Activated T-helper 1 cell treated with anti-CD3 and anti-CD28 coated beads, Interleukin-12 subunit alpha, Interleukin-12 subunit beta, Interleukin-2, Interleukin-4 antibody, amounts not matched to agents 30 ng/mL and 10 ng/mL and 1 ng/mL, durations not matched to agents 14 hours and 24 hours and 36 hours (primary cell): Measurements from ENCODE around the gene MMRN1. TPM values are rescaled to one million over a fixed set of nuclear protein-coding genes. Genes with fewer than 3 reads are reported as not detected.

Source experiments
- DNase-seq: peaks from one replicate; pipeline ENCODE4 v3.0.0; 2021; ENCODE audit warnings: low spot score
- H3K27ac Mint-ChIP-seq: one replicate; pipeline ENCODE4 v1.8.0; 2021; ENCODE audit warnings: mild to moderate bottlenecking, mixed read lengths
- H3K27me3 Mint-ChIP-seq: one replicate; pipeline ENCODE4 v1.8.0; 2022; ENCODE audit warnings: mild to moderate bottlenecking, moderate library complexity, mixed read lengths; ENCODE audit not compliant: insufficient read depth
- H3K36me3 Mint-ChIP-seq: one replicate; pipeline ENCODE4 v1.8.0; 2021; ENCODE audit warnings: low read depth, mixed read lengths
- H3K4me1 Mint-ChIP-seq: one replicate; pipeline ENCODE4 v1.8.0; 2021; ENCODE audit warnings: low read depth, mixed read lengths
- H3K4me3 Mint-ChIP-seq: one replicate; pipeline ENCODE4 v1.8.0; 2021; ENCODE audit warnings: mild to moderate bottlenecking, moderate library complexity, mixed read lengths
- H3K9me3 Mint-ChIP-seq: one replicate; pipeline ENCODE4 v1.8.0; 2021; ENCODE audit warnings: mixed read lengths
- intact Hi-C: fragments of 100-400 bp; cut with micrococcal nuclease; formaldehyde crosslinking; loops from one replicate; pipeline ENCODE4 v1.15.1; 2024
- total RNA-seq: library from RNA; stranded (reverse); gene quantifications from 2 replicates; pipeline ENCODE4 v1.2.3, GENCODE V29; 2022

Gene MMRN1
- total RNA-seq, 1 donor from 2014 or later = not detected

GRCh38 chr4:89928838-89929237, 34.2 kb downstream of the MMRN1 start:
- no peak overlapping the region for H3K4me3 Mint-ChIP-seq
- intact Hi-C loops = no loop called here
- H3K27ac Mint-ChIP-seq = no peak overlapping the region
- no peaks in the 10 kb centered on the region for H3K9me3 Mint-ChIP-seq
- DNase-seq = no peak
- H3K36me3 Mint-ChIP-seq = no peaks in the 10 kb centered on the region
- H3K4me1 Mint-ChIP-seq = peaks cover 14% of the 10 kb centered on the region
- peaks cover 3% of the 10 kb centered on the region for H3K27me3 Mint-ChIP-seq

GRCh38 chr4:89929425-89930159, 34.9 kb downstream of the MMRN1 start:
- H3K4me1 Mint-ChIP-seq = peaks cover 14% of the 10 kb centered on the region
- no peak for DNase-seq
- no peaks in the 10 kb centered on the region for H3K9me3 Mint-ChIP-seq

GRCh38 chr4:89939546-89939945, 44.9 kb downstream of the MMRN1 start:
- H3K4me3 Mint-ChIP-seq = no peak overlapping the region
- no peaks in the 10 kb centered on the region for H3K4me1 Mint-ChIP-seq
- no peak overlapping the region for H3K27ac Mint-ChIP-seq
- no peaks in the 10 kb centered on the region for H3K9me3 Mint-ChIP-seq
- no peaks in the 10 kb centered on the region for H3K36me3 Mint-ChIP-seq
- no peaks in the 10 kb centered on the region for H3K27me3 Mint-ChIP-seq
- no peak for DNase-seq
- intact Hi-C loops = no loop called here

More at GRCh38 chr4:89929425-89930159, 34.9 kb downstream of the MMRN1 start:
- Mint-ChIP-seq H3K4me3 (no peak overlapping the region), H3K36me3 (no peaks in the 10 kb centered on the region), H3K27me3 (peaks cover 3% of the 10 kb centered on the region), H3K27ac (no peak overlapping the region)
- intact Hi-C loops = no loop called here

DNA sequence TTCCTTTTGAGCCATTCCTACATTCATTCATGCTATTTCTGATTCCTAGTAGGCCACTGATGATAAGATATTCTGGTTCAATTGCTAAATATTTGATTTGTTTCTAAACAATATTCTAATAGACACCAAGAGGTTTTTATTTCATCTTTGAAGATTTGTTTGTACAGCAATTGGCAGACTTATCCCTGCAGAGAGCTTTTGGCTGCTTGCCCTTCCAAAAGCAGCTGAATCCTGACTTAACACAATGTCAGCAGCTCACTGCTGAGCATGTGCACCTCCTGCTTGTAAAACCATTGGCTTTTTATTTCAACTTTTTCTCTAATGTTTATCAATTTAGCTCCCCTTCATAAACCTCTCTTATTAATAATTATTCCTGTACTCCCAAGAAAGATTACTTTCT, 45.3 kb downstream of the MMRN1 start:
- Mint-ChIP-seq H3K27me3 (no peaks in the 10 kb centered on the region), H3K9me3 (no peaks in the 10 kb centered on the region), H3K27ac (no peak overlapping the region), H3K4me3 (no peak overlapping the region), H3K36me3 (no peaks in the 10 kb centered on the region), H3K4me1 (no peaks in the 10 kb centered on the region)
- intact Hi-C loops = no loop called here
- DNase-seq = no peak

DNA sequence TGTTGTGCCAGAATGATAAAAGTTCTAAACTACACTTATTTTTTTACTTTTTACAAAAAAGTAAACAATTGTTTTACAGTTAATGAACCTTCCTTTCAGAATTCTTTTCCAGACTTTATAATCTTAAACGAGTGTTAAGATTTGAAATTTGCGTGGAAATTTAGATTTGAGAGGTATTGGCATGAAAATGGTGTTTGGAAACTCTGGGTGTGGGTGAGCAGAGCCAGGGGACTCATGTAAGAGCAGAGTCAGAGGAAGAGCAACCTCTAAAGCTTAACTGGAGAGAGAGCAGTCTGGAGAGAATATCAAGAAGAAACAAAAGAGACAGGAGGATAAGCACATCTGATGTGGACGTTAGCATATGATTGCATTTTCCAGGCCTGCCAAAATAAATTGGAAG, 48.2 kb downstream of the MMRN1 start:
- intact Hi-C loops = no loop called here
- Mint-ChIP-seq H3K27ac (no peak overlapping the region), H3K27me3 (no peaks in the 10 kb centered on the region), H3K36me3 (no peaks in the 10 kb centered on the region), H3K9me3 (no peaks in the 10 kb centered on the region), H3K4me1 (no peaks in the 10 kb centered on the region), H3K4me3 (no peak overlapping the region)
- DNase-seq = no peak

DNA sequence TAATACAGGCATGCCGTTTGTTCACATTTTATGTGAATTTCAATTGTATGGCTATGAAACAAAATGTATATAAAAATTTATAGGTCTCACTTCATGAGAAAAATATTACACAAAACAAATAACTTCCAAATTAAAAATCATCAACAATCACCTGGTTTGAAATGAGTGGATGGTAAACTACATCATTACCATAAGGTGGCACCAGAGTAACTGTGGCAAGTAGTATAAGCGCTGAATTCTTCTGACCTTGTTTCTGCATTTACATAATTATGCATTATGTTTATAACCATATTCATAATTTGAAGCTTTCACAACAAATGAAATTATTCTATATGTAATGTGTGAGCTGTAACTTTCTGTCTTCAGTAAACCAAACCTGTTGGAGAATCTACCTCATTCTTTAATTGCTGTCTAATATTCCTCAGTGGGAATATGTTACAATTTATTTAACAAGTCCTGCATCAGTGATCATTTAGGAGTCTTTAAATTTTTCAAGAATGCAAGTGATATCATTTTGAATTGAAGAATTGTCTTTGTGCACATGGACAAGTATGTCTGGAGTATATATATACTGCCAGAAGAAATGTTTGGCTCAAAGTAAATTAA, 55.2 kb downstream of the MMRN1 start:
- no peaks in the 10 kb centered on the region for H3K27me3 Mint-ChIP-seq

GRCh38 chr4:89952458-89952857, 57.8 kb downstream of the MMRN1 start:
- intact Hi-C loops = no loop called here

More for the DNA sequence above, 55.2 kb downstream of the MMRN1 start:
- Mint-ChIP-seq H3K4me1 (no peaks in the 10 kb centered on the region), H3K4me3 (no peak overlapping the region), H3K9me3 (no peaks in the 10 kb centered on the region), H3K27ac (no peak overlapping the region), H3K36me3 (no peaks in the 10 kb centered on the region)
- intact Hi-C loops = no loop called here
- DNase-seq = no peak

DNA sequence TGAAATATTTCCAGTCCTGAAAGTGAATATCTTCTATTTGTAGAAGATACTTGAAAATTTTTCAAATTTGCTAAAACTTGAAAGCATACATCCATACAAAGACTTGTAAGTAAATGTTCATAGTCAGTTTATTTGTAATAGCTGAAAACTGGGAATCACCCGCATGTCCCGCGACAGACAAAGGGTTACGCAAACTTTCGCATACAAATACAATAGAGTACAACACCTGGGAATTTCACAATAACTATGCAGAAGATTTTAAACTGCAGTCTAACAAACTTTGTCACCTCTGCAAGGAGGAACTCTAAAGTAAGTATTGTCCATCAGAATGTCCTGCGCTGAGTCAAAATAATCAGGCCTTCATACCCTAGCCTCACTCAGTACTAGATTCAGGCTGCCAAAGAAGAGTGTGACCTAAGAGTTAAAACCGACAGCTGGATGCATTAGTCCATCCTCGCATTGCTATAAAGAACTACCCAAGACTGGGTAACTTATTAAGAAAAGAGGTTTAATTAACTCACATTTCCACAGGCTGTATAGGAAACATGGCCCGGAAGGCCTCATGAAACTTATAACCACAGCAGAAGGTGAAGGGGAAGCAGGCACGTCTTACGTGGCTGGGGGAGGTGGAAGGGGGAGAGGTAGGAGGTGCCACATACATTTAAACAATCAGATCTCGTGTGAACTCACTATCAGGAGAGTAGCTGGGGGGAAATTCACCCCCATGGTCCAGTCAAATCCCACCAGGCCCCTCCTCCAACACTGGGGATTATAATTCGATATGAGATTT, 60.4 kb downstream of the MMRN1 start:
- DNase-seq = no peak

More at GRCh38 chr4:89952458-89952857, 57.8 kb downstream of the MMRN1 start:
- Mint-ChIP-seq H3K9me3 (no peaks in the 10 kb centered on the region), H3K4me1 (no peaks in the 10 kb centered on the region), H3K27ac (no peak overlapping the region), H3K36me3 (no peaks in the 10 kb centered on the region), H3K4me3 (no peak overlapping the region), H3K27me3 (no peaks in the 10 kb centered on the region)
- no peak for DNase-seq

GRCh38 chr4:89957046-89957926, 62.6 kb downstream of the MMRN1 start:
- no peak overlapping the region for H3K4me3 Mint-ChIP-seq

More for the DNA sequence above, 60.4 kb downstream of the MMRN1 start:
- Mint-ChIP-seq H3K9me3 (no peaks in the 10 kb centered on the region), H3K27ac (no peak overlapping the region), H3K27me3 (no peaks in the 10 kb centered on the region), H3K4me1 (no peaks in the 10 kb centered on the region), H3K36me3 (no peaks in the 10 kb centered on the region), H3K4me3 (no peak overlapping the region)
- intact Hi-C loops = no loop called here

GRCh38 chr4:89981789-89982334, 87.2 kb downstream of the MMRN1 start:
- no peaks in the 10 kb centered on the region for H3K36me3 Mint-ChIP-seq
- no peaks in the 10 kb centered on the region for H3K4me1 Mint-ChIP-seq
- H3K9me3 Mint-ChIP-seq = no peaks in the 10 kb centered on the region
- no peak for DNase-seq
- no peak overlapping the region for H3K4me3 Mint-ChIP-seq
- peaks cover 2% of the 10 kb centered on the region for H3K27me3 Mint-ChIP-seq
- intact Hi-C loops = no loop called here
- no peak overlapping the region for H3K27ac Mint-ChIP-seq

More at GRCh38 chr4:89957046-89957926, 62.6 kb downstream of the MMRN1 start:
- no peaks in the 10 kb centered on the region for H3K4me1 Mint-ChIP-seq
- no peaks in the 10 kb centered on the region for H3K27me3 Mint-ChIP-seq
- intact Hi-C loops = no loop called here
- DNase-seq = no peak
- H3K27ac Mint-ChIP-seq = no peak overlapping the region
- no peaks in the 10 kb centered on the region for H3K9me3 Mint-ChIP-seq
- H3K36me3 Mint-ChIP-seq = no peaks in the 10 kb centered on the region

DNA sequence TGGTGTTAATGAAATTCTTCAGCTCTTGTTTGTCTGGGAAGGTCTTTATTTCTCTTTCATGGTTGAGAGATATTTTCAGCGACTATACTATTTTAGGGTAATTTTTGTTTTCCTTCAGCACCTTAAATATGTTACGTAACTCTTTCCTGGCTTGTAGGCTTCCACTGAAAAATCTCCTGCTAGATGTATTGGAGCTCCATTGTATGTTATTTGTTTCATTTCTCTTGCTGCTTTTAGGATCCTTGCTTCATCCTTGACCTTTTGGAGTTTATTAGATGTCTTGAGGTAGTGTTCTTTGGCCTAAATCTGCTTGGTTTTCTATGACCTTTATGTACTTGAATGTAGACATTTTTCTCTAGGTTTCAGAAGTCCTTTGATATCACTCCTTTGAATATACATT, 93.6 kb downstream of the MMRN1 start:
- Mint-ChIP-seq H3K4me3 (no peak overlapping the region), H3K36me3 (no peaks in the 10 kb centered on the region), H3K27ac (no peak overlapping the region), H3K9me3 (no peaks in the 10 kb centered on the region), H3K27me3 (peaks cover 2% of the 10 kb centered on the region), H3K4me1 (no peaks in the 10 kb centered on the region)
- DNase-seq = no peak
- intact Hi-C loops = no loop called here

DNA sequence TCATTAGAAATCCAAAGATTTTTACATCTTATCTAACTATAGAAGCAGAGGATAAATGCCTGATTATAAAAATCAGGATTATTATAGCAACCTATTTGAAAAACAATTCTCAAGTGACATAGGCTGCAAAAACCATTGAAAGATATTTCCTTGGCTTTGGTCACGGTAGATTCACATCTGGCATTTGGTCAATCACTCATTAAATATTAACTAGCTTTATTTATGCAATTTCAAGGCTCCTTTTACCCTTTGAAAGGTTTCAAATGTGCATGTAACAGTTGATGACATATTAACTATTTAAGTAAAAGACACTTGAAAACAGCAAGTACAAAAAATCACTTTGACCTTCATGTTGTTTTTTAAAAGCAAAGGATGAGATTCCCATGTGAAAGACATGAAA, 98.1 kb downstream of the MMRN1 start:
- H3K9me3 Mint-ChIP-seq = no peaks in the 10 kb centered on the region
- no peak overlapping the region for H3K27ac Mint-ChIP-seq
- no peaks in the 10 kb centered on the region for H3K4me1 Mint-ChIP-seq
- intact Hi-C loops = no loop called here
- no peaks in the 10 kb centered on the region for H3K36me3 Mint-ChIP-seq
- H3K27me3 Mint-ChIP-seq = no peaks in the 10 kb centered on the region
- DNase-seq = no peak
- no peak overlapping the region for H3K4me3 Mint-ChIP-seq
